Stimulated activated naive CD4-positive, alpha-beta T cell (primary cell): Measurements from ENCODE around the gene KLK7.

Experiments
- DNase-seq, 6 experiments: peaks; one replicate each; lab custom pipeline; 2025; lab: John Stamatoyannopoulos, UW

Gene KLK7

DNA sequence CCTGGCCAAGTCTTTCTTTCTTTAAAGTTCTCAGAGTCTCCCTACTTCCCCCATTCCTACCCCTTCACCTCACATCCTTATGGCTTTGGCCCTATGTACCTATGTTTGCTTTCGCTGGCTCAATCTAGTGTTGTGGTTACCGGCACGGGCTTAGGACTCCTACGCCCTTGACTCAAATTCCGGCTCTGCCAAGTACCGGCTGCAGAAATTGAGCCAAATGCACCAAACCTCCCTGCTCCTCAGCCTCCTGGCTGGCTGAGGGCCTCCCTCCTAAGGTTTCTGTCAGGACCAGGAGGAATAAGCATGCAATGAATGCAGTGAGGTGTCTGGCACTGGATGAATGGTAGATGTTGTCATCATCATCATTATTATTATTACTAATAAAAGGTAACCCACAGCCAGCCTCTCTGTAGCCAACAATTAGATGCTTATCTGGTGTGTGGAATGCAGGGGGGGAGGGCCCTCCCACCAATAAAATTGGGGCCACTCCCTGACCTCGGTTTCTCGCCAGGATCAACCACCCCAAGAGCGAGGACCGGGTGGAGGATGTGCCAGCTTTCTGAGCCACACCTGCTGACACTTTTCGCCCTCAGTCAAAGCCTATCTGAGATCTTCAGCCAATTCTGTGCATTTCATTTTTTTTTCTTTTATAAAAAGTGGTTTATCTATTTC, 51.6 kb downstream of the KLK7 start:
- DNase-seq: no peak

DNA sequence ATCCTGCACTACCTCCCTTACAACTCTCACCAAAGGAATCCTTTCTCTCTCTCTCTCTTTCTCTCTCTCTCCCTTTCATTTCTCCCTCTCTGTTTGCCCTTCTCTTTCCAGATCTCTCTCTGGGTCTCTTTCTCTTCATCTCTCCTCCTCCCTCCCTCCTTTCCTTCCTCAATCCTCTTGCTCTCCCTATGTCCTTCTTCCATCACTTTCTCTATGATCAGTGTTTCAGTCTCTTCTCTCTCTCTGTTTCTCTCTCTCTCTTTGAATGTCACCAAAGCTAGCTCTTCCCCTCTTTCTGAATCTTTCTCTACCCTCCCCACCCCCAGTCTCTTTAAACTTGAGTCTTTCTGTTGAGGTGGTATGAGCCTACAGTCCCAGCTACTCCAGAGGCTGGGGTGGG, 52.7 kb downstream of the KLK7 start:
- no peak for DNase-seq

DNA sequence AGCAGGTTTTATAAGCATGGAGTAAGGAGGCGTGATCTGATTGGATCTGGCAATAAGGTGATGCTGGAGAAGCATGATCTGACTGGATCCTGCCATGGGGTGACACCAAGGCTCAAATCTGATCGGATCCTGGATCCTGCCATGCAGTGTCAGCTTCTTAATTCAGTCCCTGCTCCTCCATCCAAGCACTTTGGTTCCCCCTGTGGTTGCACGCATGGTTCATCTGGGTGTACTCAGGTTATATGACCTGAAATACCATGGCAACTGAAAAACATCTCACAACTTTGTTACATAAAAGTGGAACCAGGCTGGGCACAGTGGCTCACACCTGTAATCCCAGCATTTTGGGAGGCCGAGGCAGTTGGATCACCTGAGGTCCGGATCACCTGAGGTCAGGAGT, 54.9 kb downstream of the KLK7 start:
- no peak for DNase-seq
